ENCODE data around the gene ERF. TPM values are rescaled to one million over a fixed set of nuclear protein-coding genes. Genes with fewer than 3 reads are reported as not detected.

The ERF gene
- total RNA-seq, 1 experiment from 2014 or later: 96.1 TPM

GRCh38 chr19:42297039-42297438 is 42.1 kb upstream of the ERF start:
- POLR2A ChIA-PET: interaction anchor here (0.6 kb wide), 1 partner anchor 67 kb away, joined by 3 read pairs; no protein-coding TSS in a partner anchor

GRCh38 chr19:42295831-42296525 is 41.0 kb upstream of the ERF start:
- Histone ChIP-seq H3K4me2 (ENCODE audit: low read length) (no peak overlapping the region), H3K9me3 (ENCODE audit: control insufficient read depth in 1 of 2, insufficient read depth in 1 of 2, low read depth in 1 of 2, low read length in 2 of 2) (no peaks in the 10 kb centered on the region), H2AFZ (ENCODE audit: low read depth, low read length, poor library complexity, severe bottlenecking) (no peak overlapping the region), H3K4me1 (ENCODE audit: control insufficient read depth in 1 of 2, insufficient read depth in 2 of 2, low read length in 2 of 2) (peaks cover 19 to 27% of the 10 kb centered on the region in 2 experiments), H3K27me3 (ENCODE audit: insufficient read depth, low read length) (no peaks in the 10 kb centered on the region), H3K4me3 (replicated peaks in 1 of 2; ENCODE audit: low read depth in 1 of 2, low read length in 2 of 2) (no peak overlapping the region), H3K79me2 (ENCODE audit: insufficient read depth, low read length) (no peaks in the 10 kb centered on the region), H4K20me1 (ENCODE audit: insufficient read depth) (no peaks in the 10 kb centered on the region), H3K9ac (ENCODE audit: low read length) (no peak overlapping the region), H3K9me2 (ENCODE audit: insufficient read depth) (no peaks in the 10 kb centered on the region), H3K27ac (ENCODE audit: low read depth, low read length) (peak overlapping the region; percentile 52), H3K36me3 (ENCODE audit: control insufficient read depth in 1 of 2, insufficient read depth in 2 of 2, low read length in 2 of 2) (peaks cover 4 to 11% of the 10 kb centered on the region in 2 experiments; a peak in 3 of 4 replicates)
- intact Hi-C loops (cut with micrococcal nuclease): loop anchor here (2.0 kb wide), 1 partner anchor 49 kb away; no protein-coding TSS in a partner anchor
- POLR2A ChIA-PET: interaction anchor here (0.6 kb wide), 1 partner anchor 1683 kb away, joined by 4 read pairs; no protein-coding TSS in a partner anchor
- no TSS peak for BruUV-seq (replicated peaks)
- ATAC-seq (peak; percentile 85), DNase-seq (ENCODE audit: low read depth, low spot score) (peak; percentile 61)
- CTCF ChIA-PET: interaction anchor here (1.0 to 3.0 kb wide), 5 partner anchors 16 to 163 kb away, joined by 3 to 26 read pairs (median 6); partner anchors contain the start of gene POU2F2
- RAD21 ChIA-PET (ENCODE audit: low non-redundant PET in 1 of 2, low total read pairs in 2 of 2, uncharacterized antibody in 2 of 2, unreplicated experiment in 2 of 2): no interaction called here
- TF ChIP-seq YY1 (IDR thresholded peaks at IDR 0.05; ENCODE audit: extremely low read depth, insufficient replicate concordance, low read depth, low read length): no peak
- TF ChIP-seq CTCF (IDR thresholded peaks at IDR 0.05 in 2 of 3, conservative IDR thresholded peaks at IDR 0.05 in 1 of 3; ENCODE audit: borderline replicate concordance in 1 of 3, insufficient read depth in 1 of 3, low read depth in 2 of 3, low read length in 2 of 3): peak; percentile 85 to 99 (median 96)
- no peak for TF ChIP-seq ZFX (IDR thresholded peaks at IDR 0.05)
- TF ChIP-seq EGR1 (IDR thresholded peaks at IDR 0.05; ENCODE audit: low read depth): no peak
- peak; percentile 77 for TF ChIP-seq RAD21 (IDR thresholded peaks at IDR 0.05; ENCODE audit: low read depth)
- TF ChIP-seq POLR2AphosphoS5 (IDR thresholded peaks at IDR 0.05; ENCODE audit: low read depth, low read length): peak; percentile 42
- no peak for TF ChIP-seq TCF7L2 (IDR thresholded peaks at IDR 0.05; ENCODE audit: borderline replicate concordance, extremely low read depth, insufficient read depth, insufficient read length)

More at GRCh38 chr19:42297039-42297438, 42.1 kb upstream of the ERF start:
- peaks cover 10% of the 10 kb centered on the region; the same call in 1 of the 2 replicates for H3K79me2 ChIP-seq (ENCODE audit: insufficient read depth, low read length)
- no peaks in the 10 kb centered on the region for H3K27me3 ChIP-seq (ENCODE audit: insufficient read depth, low read length)
- no peaks in the 10 kb centered on the region for H3K9me2 ChIP-seq (ENCODE audit: insufficient read depth)
- TF ChIP-seq POLR2AphosphoS5 (IDR thresholded peaks at IDR 0.05; ENCODE audit: low read depth, low read length) (no peak), EZH2phosphoT487 (IDR thresholded peaks at IDR 0.05; ENCODE audit: borderline replicate concordance) (no peak), EGR1 (IDR thresholded peaks at IDR 0.05; ENCODE audit: low read depth) (no peak), ELF1 (IDR thresholded peaks at IDR 0.05; ENCODE audit: borderline replicate concordance, low read depth) (no peak), CEBPB (IDR thresholded peaks at IDR 0.05; ENCODE audit: low read depth) (no peak)
- H3K9ac ChIP-seq (ENCODE audit: low read length): no peak overlapping the region
- intact Hi-C loops (cut with micrococcal nuclease): loop anchor here (2.0 kb wide), 1 partner anchor 50 kb away; no protein-coding TSS in a partner anchor
- BruUV-seq (replicated peaks): no TSS peak
- ChIA-PET RAD21 (ENCODE audit: low non-redundant PET in 1 of 2, low total read pairs in 2 of 2, uncharacterized antibody in 2 of 2, unreplicated experiment in 2 of 2) (no interaction called here), CTCF (interaction anchor here (1.0 to 3.0 kb wide), 4 partner anchors 17 to 164 kb away, joined by 3 to 26 read pairs (median 5); partner anchors contain the start of gene POU2F2)
- H3K36me3 ChIP-seq (ENCODE audit: control insufficient read depth in 1 of 2, insufficient read depth in 2 of 2, low read length in 2 of 2): peaks cover 4 to 8% of the 10 kb centered on the region in 2 experiments; a peak in 3 of 4 replicates
- H2AFZ ChIP-seq (ENCODE audit: low read depth, low read length, poor library complexity, severe bottlenecking): no peak overlapping the region
- H3K9me3 ChIP-seq (ENCODE audit: control insufficient read depth in 1 of 2, insufficient read depth in 1 of 2, low read depth in 1 of 2, low read length in 2 of 2): no peaks in the 10 kb centered on the region
- peaks cover 19 to 24% of the 10 kb centered on the region in 2 experiments for H3K4me1 ChIP-seq (ENCODE audit: control insufficient read depth in 1 of 2, insufficient read depth in 2 of 2, low read length in 2 of 2)
- H3K4me3 ChIP-seq (replicated peaks in 1 of 2; ENCODE audit: low read depth in 1 of 2, low read length in 2 of 2): no peak overlapping the region
- DNase-seq (ENCODE audit: low read depth, low spot score) (no peak), ATAC-seq (no peak)
- H3K27ac ChIP-seq (ENCODE audit: low read depth, low read length): no peak overlapping the region
- no peaks in the 10 kb centered on the region for H4K20me1 ChIP-seq (ENCODE audit: insufficient read depth)
- no peak overlapping the region for H3K4me2 ChIP-seq (ENCODE audit: low read length)
